HepG2 (cell line): Measurements from ENCODE around the gene P3H4. TPM values are rescaled to one million over a fixed set of nuclear protein-coding genes. Genes with fewer than 3 reads are reported as not detected.

Experiments
- ATAC-seq: fragments of 200-7000 bp; cut with Tn5 transposase; 3 replicates; pipeline ENCODE4 v1.9.1; 2020; ENCODE audit warnings: mild to moderate bottlenecking, moderate library complexity
- BruUV-seq: library from RNA; stranded (reverse); fragments of 400-500 nt; replicated peaks from 2 replicates; lab custom pipeline; 2021; lab: Mats Ljungman, UMichigan
- CTCF ChIA-PET: fragments of 300-600 bp; formaldehyde crosslinking; extraction: SDS; loops from one replicate; lab custom pipeline; 2021; ENCODE audit warnings: low total read pairs, inconsistent platforms, low intra/inter-chr PET ratio; lab: Yijun Ruan, JAX
- POLR2A ChIA-PET: fragments of 350-600 bp; sonication (Branson Sonifier 250); formaldehyde crosslinking; loops from one replicate; lab custom pipeline; 2020; ENCODE audit warnings: antibody characterized with exemption, inconsistent platforms; lab: Yijun Ruan, JAX
- DNase-seq: peaks from one replicate; pipeline ENCODE4 v3.0.0-alpha.2; 2015; ENCODE audit warnings: low spot score
- FAIRE-seq: peaks from 3 replicates; lab custom pipeline; 2011; peaks lifted over from hg19 to GRCh38; lab: Jason Lieb, UNC
- H2AFZ ChIP-seq: one replicate; pipeline ENCODE4 v1.6.1; 2011; ENCODE audit warnings: low read length, inconsistent platforms
- H3K27ac ChIP-seq: fragments of 300-600 bp; 3 replicates; pipeline ENCODE4 v1.8.0; 2011; ENCODE audit warnings: mixed run types, mild to moderate bottlenecking, mixed read lengths, low read length, inconsistent platforms; ENCODE audit not compliant: insufficient read depth; ENCODE audit errors: extremely low read length
- H3K27me3 ChIP-seq, 2 experiments: fragments of 200-600 bp in 1 of 2; 2 replicates in 1 of 2; 3 replicates in 1 of 2; pipeline versions ENCODE4 v1.6.0 to v1.8.0; 2011; ENCODE audit warnings: low read length in 2 of 2, mild to moderate bottlenecking in 2 of 2, moderate library complexity in 2 of 2, inconsistent platforms in 1 of 2; ENCODE audit not compliant: insufficient read depth in 2 of 2, control insufficient read depth in 1 of 2
- H3K36me3 ChIP-seq, 2 experiments: fragments of 200-600 bp in 1 of 2; replicated peaks in 1 of 2; 2 replicates in 1 of 2; 3 replicates in 1 of 2; pipeline versions ENCODE4 v1.5.1 to v1.8.0; 2011; ENCODE audit warnings: low read length in 2 of 2, inconsistent platforms in 1 of 2; ENCODE audit not compliant: insufficient read depth in 2 of 2, control insufficient read depth in 1 of 2
- H3K4me1 ChIP-seq: 2 replicates; pipeline ENCODE4 v1.5.1; 2012; ENCODE audit warnings: low read length, inconsistent platforms; ENCODE audit not compliant: insufficient read depth
- H3K4me2 ChIP-seq: 2 replicates; pipeline ENCODE4 v1.6.0; 2011; ENCODE audit warnings: low read depth, low read length, inconsistent platforms
- H3K4me3 ChIP-seq, 3 experiments: fragments of 200-600 bp in 1 of 3; sonication (generic), shearing (Covaris generic) in 1 of 3; replicated peaks in 1 of 3; 2 replicates each; pipeline ENCODE4 v1.5.1; 2011 to 2016; ENCODE audit warnings: low read length in 3 of 3, inconsistent platforms in 2 of 3, low read depth in 2 of 3, mild to moderate bottlenecking in 2 of 3, control low read depth in 1 of 3, mixed read lengths in 1 of 3; ENCODE audit not compliant: insufficient read depth in 1 of 3
- H3K79me2 ChIP-seq: one replicate; pipeline ENCODE4 v1.6.1; 2011; ENCODE audit warnings: low read length, inconsistent platforms; ENCODE audit not compliant: insufficient read depth
- H3K9ac ChIP-seq: 2 replicates; pipeline ENCODE4 v1.6.0; 2011; ENCODE audit warnings: mild to moderate bottlenecking, low read depth, low read length, inconsistent platforms; ENCODE audit not compliant: insufficient read depth
- H3K9me3 ChIP-seq: 2 replicates; pipeline ENCODE4 v1.5.1; 2012; ENCODE audit warnings: mild to moderate bottlenecking, low read length
- H4K20me1 ChIP-seq: 2 replicates; pipeline ENCODE4 v1.6.0; 2011; ENCODE audit warnings: inconsistent platforms, mild to moderate bottlenecking, low read length, moderate library complexity; ENCODE audit not compliant: insufficient read depth
- ELF1 ChIP-seq: sonication (generic); formaldehyde crosslinking; IDR thresholded peaks from 2 replicates; pipeline ENCODE4 v1.4.0; 2020; ENCODE audit warnings: missing genetic modification reagents
- IKZF4 ChIP-seq: sonication (generic); formaldehyde crosslinking; IDR thresholded peaks from 2 replicates; pipeline ENCODE4 v1.5.1; 2020; ENCODE audit warnings: borderline replicate concordance, mild to moderate bottlenecking, low read depth, missing genetic modification reagents; ENCODE audit errors: not compliant biosample characterization
- RFXAP ChIP-seq: sonication (generic); formaldehyde crosslinking; IDR thresholded peaks from 2 replicates; pipeline ENCODE4 v1.4.0; 2020; ENCODE audit warnings: missing genetic modification reagents, borderline replicate concordance
- SNAPC2 ChIP-seq: sonication (generic); formaldehyde crosslinking; IDR thresholded peaks from 2 replicates; pipeline ENCODE4 v1.8.1; 2022; ENCODE audit warnings: mild to moderate bottlenecking, missing genetic modification reagents
- SRSF9 ChIP-seq: fragments of 200-400 bp; formaldehyde crosslinking; IDR thresholded peaks from 2 replicates; pipeline ENCODE4 v1.6.1; 2018; ENCODE audit warnings: borderline replicate concordance, mild to moderate bottlenecking, low read depth, low read length; ENCODE audit not compliant: insufficient read depth, poor library complexity, severe bottlenecking
- ZBTB38 ChIP-seq: sonication (generic); formaldehyde crosslinking; IDR thresholded peaks from 2 replicates; pipeline ENCODE4 v1.5.1; 2020; ENCODE audit warnings: mild to moderate bottlenecking, missing genetic modification reagents
- ZKSCAN1 ChIP-seq: fragments of 150-350 bp; IDR thresholded peaks from 2 replicates; pipeline ENCODE4 v1.6.1; 2014; ENCODE audit warnings: low read length
- ZMYM4 ChIP-seq: sonication (generic); formaldehyde crosslinking; IDR thresholded peaks from 2 replicates; pipeline ENCODE4 v1.8.1; 2023; ENCODE audit warnings: mild to moderate bottlenecking, missing genetic modification reagents
- ZNF230 ChIP-seq: sonication (generic); formaldehyde crosslinking; IDR thresholded peaks from 2 replicates; pipeline ENCODE4 v1.4.0; 2020; ENCODE audit warnings: mild to moderate bottlenecking, missing genetic modification reagents
- ZSCAN25 ChIP-seq: sonication (generic); formaldehyde crosslinking; IDR thresholded peaks from 2 replicates; pipeline ENCODE4 v1.8.0; 2022; ENCODE audit warnings: mild to moderate bottlenecking, missing genetic modification reagents
- ZZZ3 ChIP-seq: sonication (generic); formaldehyde crosslinking; IDR thresholded peaks from 2 replicates; pipeline ENCODE4 v1.4.0; 2020; ENCODE audit warnings: missing genetic modification reagents, mild to moderate bottlenecking, borderline replicate concordance
- WGBS: methylation state at CpG from one replicate; pipeline ENCODE4 v1.1.6; 2017; ENCODE audit warnings: low lambda C conversion rate; 5-methylcytosine and 5-hydroxymethylcytosine counted together
- in situ Hi-C: cut with HindIII; loops from 2 replicates; pipeline ENCODE4 v1.10.0; 2017; ENCODE audit warnings: low pct_unique_long_range_greater_than_20kb; ENCODE audit not compliant: extremely low pct_ligation_motif_present
- intact Hi-C: fragments of 100-400 bp; cut with micrococcal nuclease; formaldehyde crosslinking; loops from one replicate; pipeline ENCODE4 v1.10.0; 2022; ENCODE audit not compliant: unreplicated experiment
- polyA plus RNA-seq, 8 experiments: library from polyadenylated mRNA; depleted of rRNA in 3 of 8; stranded (reverse) in 7 of 8; unstranded in 1 of 8; fragments of >200 nt; fragmentation: Illumina TruSeq in 4 of 8; extraction: Trizol in 4 of 8; gene quantifications; 2 replicates each; pipeline versions ENCODE4 v1.2.1 to v1.2.3, GENCODE V29; 2011 to 2016; ENCODE audit warnings: low read depth in 4 of 8, missing spikeins in 1 of 8, mixed read lengths in 1 of 8; ENCODE audit not compliant: insufficient read depth in 1 of 8
- total RNA-seq, 5 experiments: library from RNA; depleted of rRNA; stranded (reverse); fragments of >200 nt; fragmentation: Illumina TruSeq; extraction: Trizol; gene quantifications; 2 replicates each; pipeline ENCODE4 v1.2.3, GENCODE V29; 2016; ENCODE audit warnings: low read depth in 1 of 5
- TF ChIP-seq, protein P1 (sequence below): sonication (generic); formaldehyde crosslinking; IDR thresholded peaks from 2 replicates; pipeline ENCODE4 v1.8.0; 2022; ENCODE audit warnings: mild to moderate bottlenecking, missing genetic modification reagents, moderate library complexity
- TF ChIP-seq, protein P2 (sequence below): sonication (generic); formaldehyde crosslinking; IDR thresholded peaks from 2 replicates; pipeline ENCODE4 v1.8.1; 2022; ENCODE audit warnings: mild to moderate bottlenecking, missing genetic modification reagents
- TF ChIP-seq, protein P3 (sequence below): sonication (generic); formaldehyde crosslinking; IDR thresholded peaks from 2 replicates; pipeline ENCODE4 v1.4.0; 2020; ENCODE audit warnings: mild to moderate bottlenecking, missing genetic modification reagents, borderline replicate concordance

Gene P3H4
- total and polyA plus RNA-seq, 2 of the 13 experiments (the other 11 are each of a cell fraction or from before 2014, with no cell fraction given), result 37.1 to 50.6 TPM

DNA sequence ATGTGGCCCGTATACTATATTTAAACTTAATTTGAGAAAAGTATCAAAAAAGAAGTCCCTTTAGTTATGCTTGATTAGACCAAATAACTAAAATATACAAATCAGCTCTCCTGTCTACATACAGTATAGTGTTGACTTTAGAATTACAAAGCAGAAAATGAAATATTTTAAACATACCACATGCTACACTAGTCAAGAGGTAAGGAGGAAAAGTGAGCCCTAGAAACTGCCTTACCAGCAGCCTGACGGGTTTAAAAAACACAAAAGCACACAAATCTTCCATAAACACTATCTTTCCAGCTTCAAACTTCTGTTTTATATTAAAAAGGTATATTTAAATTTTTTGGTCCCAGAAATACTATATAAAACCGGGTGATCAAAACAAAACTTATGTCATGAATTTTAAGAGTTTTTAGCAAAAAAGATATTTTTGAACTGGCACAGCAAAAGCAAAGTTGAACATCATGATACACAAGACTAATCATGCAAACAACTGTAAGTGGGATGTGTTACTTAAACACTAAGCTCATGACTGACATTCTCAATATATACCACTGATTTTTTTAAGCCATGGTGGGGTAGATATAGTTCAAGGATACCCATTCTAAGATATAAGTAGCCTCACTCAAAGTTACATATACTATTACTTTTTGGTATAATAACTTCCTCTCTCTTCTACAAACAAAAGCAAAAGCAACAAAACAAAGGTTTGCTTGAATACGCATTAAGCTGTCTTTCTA, 37.7 kb upstream of the P3H4 start:
- Histone ChIP-seq H3K4me2 (no peak overlapping the region), H2AFZ (no peak overlapping the region), H3K36me3 (peaks cover 15 to 38% of the 10 kb centered on the region in 2 experiments), H3K9ac (no peak overlapping the region), H3K4me3 (no peak overlapping the region), H3K79me2 (peaks cover 39% of the 10 kb centered on the region), H3K4me1 (no peaks in the 10 kb centered on the region), H4K20me1 (no peaks in the 10 kb centered on the region), H3K9me3 (no peaks in the 10 kb centered on the region), H3K27ac (no peak overlapping the region), H3K27me3 (no peaks in the 10 kb centered on the region)
- ATAC-seq, result no peak
- CTCF ChIA-PET, result no interaction called here
- POLR2A ChIA-PET, result no interaction called here
- 94% methylated on average over 4 of the region's 4 CpGs for WGBS
- FAIRE-seq, result no peak
- TF ChIP-seq ZNF230 (CRISPR knock-in tag), result no peak
- TF ChIP-seq IKZF4 (CRISPR knock-in tag), result no peak
- TF ChIP-seq, protein P1, sequence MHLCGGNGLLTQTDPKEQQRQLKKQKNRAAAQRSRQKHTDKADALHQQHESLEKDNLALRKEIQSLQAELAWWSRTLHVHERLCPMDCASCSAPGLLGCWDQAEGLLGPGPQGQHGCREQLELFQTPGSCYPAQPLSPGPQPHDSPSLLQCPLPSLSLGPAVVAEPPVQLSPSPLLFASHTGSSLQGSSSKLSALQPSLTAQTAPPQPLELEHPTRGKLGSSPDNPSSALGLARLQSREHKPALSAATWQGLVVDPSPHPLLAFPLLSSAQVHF (CRISPR knock-in tag), result no peak
- TF ChIP-seq RFXAP (CRISPR knock-in tag), result no peak
- no peak for TF ChIP-seq ZZZ3
- TF ChIP-seq, protein P2, sequence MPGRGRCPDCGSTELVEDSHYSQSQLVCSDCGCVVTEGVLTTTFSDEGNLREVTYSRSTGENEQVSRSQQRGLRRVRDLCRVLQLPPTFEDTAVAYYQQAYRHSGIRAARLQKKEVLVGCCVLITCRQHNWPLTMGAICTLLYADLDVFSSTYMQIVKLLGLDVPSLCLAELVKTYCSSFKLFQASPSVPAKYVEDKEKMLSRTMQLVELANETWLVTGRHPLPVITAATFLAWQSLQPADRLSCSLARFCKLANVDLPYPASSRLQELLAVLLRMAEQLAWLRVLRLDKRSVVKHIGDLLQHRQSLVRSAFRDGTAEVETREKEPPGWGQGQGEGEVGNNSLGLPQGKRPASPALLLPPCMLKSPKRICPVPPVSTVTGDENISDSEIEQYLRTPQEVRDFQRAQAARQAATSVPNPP, result no peak
- no peak for TF ChIP-seq ELF1
- TF ChIP-seq, protein P3, sequence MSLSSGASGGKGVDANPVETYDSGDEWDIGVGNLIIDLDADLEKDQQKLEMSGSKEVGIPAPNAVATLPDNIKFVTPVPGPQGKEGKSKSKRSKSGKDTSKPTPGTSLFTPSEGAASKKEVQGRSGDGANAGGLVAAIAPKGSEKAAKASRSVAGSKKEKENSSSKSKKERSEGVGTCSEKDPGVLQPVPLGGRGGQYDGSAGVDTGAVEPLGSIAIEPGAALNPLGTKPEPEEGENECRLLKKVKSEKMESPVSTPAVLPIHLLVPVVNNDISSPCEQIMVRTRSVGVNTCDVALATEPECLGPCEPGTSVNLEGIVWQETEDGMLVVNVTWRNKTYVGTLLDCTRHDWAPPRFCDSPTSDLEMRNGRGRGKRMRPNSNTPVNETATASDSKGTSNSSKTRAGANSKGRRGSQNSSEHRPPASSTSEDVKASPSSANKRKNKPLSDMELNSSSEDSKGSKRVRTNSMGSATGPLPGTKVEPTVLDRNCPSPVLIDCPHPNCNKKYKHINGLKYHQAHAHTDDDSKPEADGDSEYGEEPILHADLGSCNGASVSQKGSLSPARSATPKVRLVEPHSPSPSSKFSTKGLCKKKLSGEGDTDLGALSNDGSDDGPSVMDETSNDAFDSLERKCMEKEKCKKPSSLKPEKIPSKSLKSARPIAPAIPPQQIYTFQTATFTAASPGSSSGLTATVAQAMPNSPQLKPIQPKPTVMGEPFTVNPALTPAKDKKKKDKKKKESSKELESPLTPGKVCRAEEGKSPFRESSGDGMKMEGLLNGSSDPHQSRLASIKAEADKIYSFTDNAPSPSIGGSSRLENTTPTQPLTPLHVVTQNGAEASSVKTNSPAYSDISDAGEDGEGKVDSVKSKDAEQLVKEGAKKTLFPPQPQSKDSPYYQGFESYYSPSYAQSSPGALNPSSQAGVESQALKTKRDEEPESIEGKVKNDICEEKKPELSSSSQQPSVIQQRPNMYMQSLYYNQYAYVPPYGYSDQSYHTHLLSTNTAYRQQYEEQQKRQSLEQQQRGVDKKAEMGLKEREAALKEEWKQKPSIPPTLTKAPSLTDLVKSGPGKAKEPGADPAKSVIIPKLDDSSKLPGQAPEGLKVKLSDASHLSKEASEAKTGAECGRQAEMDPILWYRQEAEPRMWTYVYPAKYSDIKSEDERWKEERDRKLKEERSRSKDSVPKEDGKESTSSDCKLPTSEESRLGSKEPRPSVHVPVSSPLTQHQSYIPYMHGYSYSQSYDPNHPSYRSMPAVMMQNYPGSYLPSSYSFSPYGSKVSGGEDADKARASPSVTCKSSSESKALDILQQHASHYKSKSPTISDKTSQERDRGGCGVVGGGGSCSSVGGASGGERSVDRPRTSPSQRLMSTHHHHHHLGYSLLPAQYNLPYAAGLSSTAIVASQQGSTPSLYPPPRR (CRISPR knock-in tag), result no peak
- no peak for TF ChIP-seq SNAPC2 (CRISPR knock-in tag)
- TF ChIP-seq SRSF9, result no peak
- no peak for TF ChIP-seq ZMYM4 (CRISPR knock-in tag)
- no peak for TF ChIP-seq ZBTB38 (CRISPR knock-in tag)
- no peak for TF ChIP-seq ZKSCAN1
- TF ChIP-seq ZSCAN25 (CRISPR knock-in tag), result no peak
- BruUV-seq, result no TSS peak
- in situ Hi-C loops (no loop called here), intact Hi-C loops (no loop called here)
- DNase-seq, result no peak
